A549 (cell line): ENCODE results near the gene KLHL15. TPM values are rescaled to one million over a fixed set of nuclear protein-coding genes. Genes with fewer than 3 reads are reported as not detected.

ENCODE experiments used
- ATAC-seq, 2 experiments: fragments of 200-7000 bp in 1 of 2; fragments of >200 bp in 1 of 2; cut with Nextera tagmentation in 1 of 2; cut with Tn5 transposase in 1 of 2; 3 replicates each; pipeline versions ENCODE4 v1.8.0 to v1.9.1; 2018 to 2020; ENCODE audit warnings: mild to moderate bottlenecking in 1 of 2, moderate library complexity in 1 of 2
- CTCF ChIA-PET: fragments of 300-600 bp; sonication (Branson Sonifier 250); formaldehyde crosslinking; extraction: SDS; loops from one replicate; lab custom pipeline; 2021; ENCODE audit warnings: antibody characterized with exemption, inconsistent platforms; lab: Yijun Ruan, JAX
- POLR2A ChIA-PET: fragments of 350-600 bp; formaldehyde crosslinking; extraction: SDS; loops from one replicate; lab custom pipeline; 2021; ENCODE audit warnings: antibody characterized with exemption, inconsistent platforms; lab: Yijun Ruan, JAX
- DNase-seq, 2 experiments: peaks; one replicate each; pipeline versions ENCODE4 v3.0.0 to v3.0.0-alpha.2; 2011 to 2016; ENCODE audit warnings: low read depth in 1 of 2, low spot score in 1 of 2
- FAIRE-seq: peaks from 2 replicates; lab custom pipeline; 2011; peaks lifted over from hg19 to GRCh38; lab: Jason Lieb, UNC
- H3K27ac ChIP-seq, 2 experiments: fragments of >200 bp; sonication (Bioruptor Twin); formaldehyde crosslinking; 3 replicates each; pipeline ENCODE4 v1.5.1; 2016 to 2017
- H3K4me1 ChIP-seq: fragments of >200 bp; sonication (Bioruptor Twin); formaldehyde crosslinking; 3 replicates; pipeline ENCODE4 v1.6.1; 2016
- H3K4me2 ChIP-seq: fragments of >200 bp; sonication (Bioruptor Twin); formaldehyde crosslinking; 3 replicates; pipeline ENCODE4 v1.6.1; 2016
- H3K4me3 ChIP-seq: fragments of >200 bp; sonication (Bioruptor Twin); formaldehyde crosslinking; 3 replicates; pipeline ENCODE4 v1.5.1; 2016
- H3K9me3 ChIP-seq: fragments of >200 bp; sonication (Bioruptor Twin); formaldehyde crosslinking; 3 replicates; pipeline ENCODE4 v1.6.1; 2016
- ATOH8 ChIP-seq: fragments of 250-450 bp; sonication (Bioruptor Pico); IDR thresholded peaks from 2 replicates; pipeline ENCODE4 v1.5.0; 2020; ENCODE audit warnings: low read depth, mild to moderate bottlenecking, moderate library complexity
- BHLHE40 ChIP-seq: IDR thresholded peaks from 2 replicates; pipeline ENCODE4 v1.6.1; 2012; ENCODE audit warnings: low read depth, low read length, inconsistent platforms
- CBX2 ChIP-seq: fragments of 200-600 bp; sonication (generic); IDR thresholded peaks from 2 replicates; pipeline ENCODE4 v1.6.1; 2016; ENCODE audit warnings: low read depth, mild to moderate bottlenecking, borderline replicate concordance
- CEBPB ChIP-seq, 2 experiments: fragments of >200 bp in 1 of 2; sonication (Bioruptor Twin) in 1 of 2; formaldehyde crosslinking in 1 of 2; IDR thresholded peaks; 2 replicates each; pipeline ENCODE4 v1.6.1; 2012 to 2016
- CHD4 ChIP-seq: fragments of 200-600 bp; sonication (generic); IDR thresholded peaks from 2 replicates; pipeline ENCODE4 v1.6.1; 2016; ENCODE audit warnings: antibody characterized with exemption, mild to moderate bottlenecking, borderline replicate concordance
- ESRRA ChIP-seq: fragments of 150-350 bp; IDR thresholded peaks from 2 replicates; pipeline ENCODE4 v1.6.1; 2014; ENCODE audit warnings: mild to moderate bottlenecking, low read length, borderline replicate concordance
- FOSL2 ChIP-seq, 2 experiments: fragments of 450-650 bp in 1 of 2; fragments of >200 bp in 1 of 2; sonication (Bioruptor Twin) in 1 of 2; formaldehyde crosslinking; IDR thresholded peaks; 2 replicates each; pipeline versions ENCODE4 v1.5.0 to v1.6.1; 2016 to 2020; ENCODE audit warnings: mild to moderate bottlenecking in 1 of 2, moderate library complexity in 1 of 2
- HEYL ChIP-seq: fragments of 250-450 bp; sonication (Bioruptor Pico); IDR thresholded peaks from 2 replicates; pipeline ENCODE4 v1.8.0; 2021; ENCODE audit warnings: mild to moderate bottlenecking, moderate library complexity
- HOXB13 ChIP-seq: fragments of 250-450 bp; sonication (Bioruptor Pico); IDR thresholded peaks from 2 replicates; pipeline ENCODE4 v1.5.0; 2020; ENCODE audit warnings: low read depth, mild to moderate bottlenecking, moderate library complexity
- JUNB ChIP-seq: fragments of >200 bp; sonication (Bioruptor Twin); formaldehyde crosslinking; IDR thresholded peaks from 2 replicates; pipeline ENCODE4 v1.6.1; 2016
- MAFK ChIP-seq: fragments of 450-650 bp; IDR thresholded peaks from 2 replicates; pipeline ENCODE4 v1.6.1; 2014; ENCODE audit not compliant: partially characterized antibody
- NFE2L2 ChIP-seq: fragments of 150-350 bp; conservative IDR thresholded peaks from 2 replicates; pipeline ENCODE4 v1.6.1; 2014; ENCODE audit warnings: low read length
- NPAS2 ChIP-seq: fragments of 250-450 bp; sonication (Bioruptor Pico); IDR thresholded peaks from 2 replicates; pipeline ENCODE4 v1.8.0; 2022; ENCODE audit warnings: mild to moderate bottlenecking, moderate library complexity, borderline replicate concordance
- PBX3 ChIP-seq: IDR thresholded peaks from 2 replicates; pipeline ENCODE4 v1.6.1; 2012
- POLR2A ChIP-seq: IDR thresholded peaks from 2 replicates; pipeline ENCODE4 v1.6.1; 2012; ENCODE audit warnings: mild to moderate bottlenecking, low read length
- RCOR1 ChIP-seq: fragments of 150-350 bp; IDR thresholded peaks from 2 replicates; pipeline ENCODE4 v1.6.1; 2014; ENCODE audit warnings: antibody characterized with exemption, low read length, low read depth
- ZNF302 ChIP-seq: fragments of 250-450 bp; sonication (Bioruptor Pico); IDR thresholded peaks from 2 replicates; pipeline ENCODE4 v1.9.0; 2021; ENCODE audit warnings: inconsistent platforms, mild to moderate bottlenecking, moderate library complexity
- WGBS: methylation state at CpG from one replicate; pipeline ENCODE4 v1.1.6; 2017; ENCODE audit errors: missing lambda C conversion rate; 5-methylcytosine and 5-hydroxymethylcytosine counted together
- polyA plus RNA-seq, 4 experiments: library from polyadenylated mRNA; depleted of rRNA in 3 of 4; stranded (reverse); fragments of >200 nt; fragmentation: RNase III in 1 of 4; extraction: RNeasy Plus Mini Kit Qiagen cat#74134 plus additional on column Dnase treatment in 1 of 4; gene quantifications; 2 replicates in 3 of 4; 3 replicates in 1 of 4; pipeline ENCODE4 v1.2.3, GENCODE V29; 2011 to 2017
- TF ChIP-seq, protein P1 (sequence below): fragments of 450-650 bp; IDR thresholded peaks from 2 replicates; pipeline ENCODE4 v1.6.1; 2014; ENCODE audit warnings: antibody characterized with exemption
- TF ChIP-seq, protein P2 (sequence below): fragments of 250-450 bp; sonication (Bioruptor Pico); IDR thresholded peaks from 2 replicates; pipeline ENCODE4 v1.5.0; 2021; ENCODE audit warnings: mild to moderate bottlenecking, moderate library complexity, borderline replicate concordance

The KLHL15 gene
- polyA plus RNA-seq, 2 of the 4 experiments (the other 2 are of a cell fraction): 6.4 to 15.0 TPM

DNA sequence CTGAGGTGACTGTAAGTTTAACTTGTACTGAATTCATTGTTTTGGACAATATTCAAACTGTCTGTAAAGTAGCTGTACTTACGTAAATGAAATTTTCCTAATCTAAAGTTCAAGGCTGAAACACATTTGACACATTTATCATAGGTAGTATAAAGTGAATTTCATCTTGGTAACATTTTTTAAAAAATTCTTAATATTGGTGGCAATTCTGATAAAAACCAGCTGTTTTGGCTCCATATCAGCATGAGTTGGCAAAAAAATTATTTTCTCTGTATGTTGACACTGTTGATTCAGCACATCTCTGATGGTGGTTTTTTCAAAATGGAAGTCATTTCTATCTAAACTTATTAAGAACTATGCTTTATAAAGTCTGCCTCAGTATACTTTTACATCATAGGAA lies 88.3 kb downstream of the KLHL15 start:
- TF ChIP-seq, protein P1, sequence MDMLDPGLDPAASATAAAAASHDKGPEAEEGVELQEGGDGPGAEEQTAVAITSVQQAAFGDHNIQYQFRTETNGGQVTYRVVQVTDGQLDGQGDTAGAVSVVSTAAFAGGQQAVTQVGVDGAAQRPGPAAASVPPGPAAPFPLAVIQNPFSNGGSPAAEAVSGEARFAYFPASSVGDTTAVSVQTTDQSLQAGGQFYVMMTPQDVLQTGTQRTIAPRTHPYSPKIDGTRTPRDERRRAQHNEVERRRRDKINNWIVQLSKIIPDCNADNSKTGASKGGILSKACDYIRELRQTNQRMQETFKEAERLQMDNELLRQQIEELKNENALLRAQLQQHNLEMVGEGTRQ: no peak
- no peak for TF ChIP-seq HOXB13 (CRISPR knock-in tag)
- TF ChIP-seq ESRRA: no peak
- no peak for TF ChIP-seq NPAS2 (CRISPR knock-in tag)
- TF ChIP-seq ZNF302 (CRISPR knock-in tag): no peak
- no peak for TF ChIP-seq RCOR1
- TF ChIP-seq, protein P2, sequence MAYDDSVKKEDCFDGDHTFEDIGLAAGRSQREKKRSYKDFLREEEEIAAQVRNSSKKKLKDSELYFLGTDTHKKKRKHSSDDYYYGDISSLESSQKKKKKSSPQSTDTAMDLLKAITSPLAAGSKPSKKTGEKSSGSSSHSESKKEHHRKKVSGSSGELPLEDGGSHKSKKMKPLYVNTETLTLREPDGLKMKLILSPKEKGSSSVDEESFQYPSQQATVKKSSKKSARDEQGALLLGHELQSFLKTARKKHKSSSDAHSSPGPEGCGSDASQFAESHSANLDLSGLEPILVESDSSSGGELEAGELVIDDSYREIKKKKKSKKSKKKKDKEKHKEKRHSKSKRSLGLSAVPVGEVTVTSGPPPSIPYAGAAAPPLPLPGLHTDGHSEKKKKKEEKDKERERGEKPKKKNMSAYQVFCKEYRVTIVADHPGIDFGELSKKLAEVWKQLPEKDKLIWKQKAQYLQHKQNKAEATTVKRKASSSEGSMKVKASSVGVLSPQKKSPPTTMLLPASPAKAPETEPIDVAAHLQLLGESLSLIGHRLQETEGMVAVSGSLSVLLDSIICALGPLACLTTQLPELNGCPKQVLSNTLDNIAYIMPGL (CRISPR knock-in tag): no peak
- TF ChIP-seq FOSL2 (IDR thresholded peaks at IDR 0.05): no peak
- no peak for TF ChIP-seq FOSL2 (CRISPR knock-in tag; IDR thresholded peaks at IDR 0.05)
- no peak for TF ChIP-seq CEBPB (IDR thresholded peaks at IDR 0.05)
- TF ChIP-seq NFE2L2: peak; percentile 67
- no peak for TF ChIP-seq POLR2A
- no peak for TF ChIP-seq ATOH8
- no peak for TF ChIP-seq BHLHE40
- no peak for TF ChIP-seq JUNB
- peak; percentile 88 for TF ChIP-seq MAFK
- H3K27ac ChIP-seq: peak overlapping the region; percentile 19 to 50; a peak in 3 of 6 replicates
- 80% methylated on average over 1 of the region's 1 CpG for WGBS
- H3K4me1 ChIP-seq: peaks cover 12% of the 10 kb centered on the region
- peak overlapping the region; percentile 18; the same call in 1 of the 3 replicates for H3K4me2 ChIP-seq
- CTCF ChIA-PET: interaction anchor here (0.7 kb wide), 1 partner anchor 37 kb away, joined by 3 read pairs; no protein-coding TSS in a partner anchor
- FAIRE-seq (no peak), DNase-seq (peak in 1 of 2 experiments; percentile 29), ATAC-seq (no peak)
- no peaks in the 10 kb centered on the region for H3K9me3 ChIP-seq
- POLR2A ChIA-PET: interaction anchor here (1.2 kb wide), 1 partner anchor 14 kb away, joined by 3 read pairs; no protein-coding TSS in a partner anchor
- H3K4me3 ChIP-seq: no peak overlapping the region

DNA sequence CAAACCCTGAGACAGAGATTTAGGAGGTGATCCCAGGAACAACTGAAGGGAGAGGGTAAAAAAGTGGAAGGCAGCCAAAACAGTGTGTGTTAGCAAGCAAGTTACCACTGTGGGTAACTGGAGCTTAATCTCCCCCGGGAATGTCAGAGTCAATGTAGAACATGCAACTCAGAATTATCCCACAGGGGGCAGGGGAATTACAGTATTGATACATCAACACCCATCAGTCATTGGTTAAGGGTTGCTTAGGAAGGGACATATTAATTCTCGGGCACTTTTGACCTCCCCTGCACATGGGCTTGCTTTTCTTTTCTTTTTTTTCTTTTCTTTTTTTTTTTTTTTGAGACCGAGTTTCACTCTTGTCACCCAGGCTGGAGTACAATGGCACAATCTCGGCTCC lies 89.9 kb downstream of the KLHL15 start:
- CTCF ChIA-PET: interaction anchor here (0.6 to 0.7 kb wide), 2 partner anchors 20 to 24 kb away, joined by 3 read pairs; no protein-coding TSS in a partner anchor

GRCh38 chrX:23936180-23936579 lies 90.8 kb downstream of the KLHL15 start:
- Histone ChIP-seq H3K9me3 (no peaks in the 10 kb centered on the region), H3K4me1 (peaks cover 17% of the 10 kb centered on the region), H3K4me3 (no peak overlapping the region), H3K27ac (no peak overlapping the region), H3K4me2 (no peak overlapping the region)
- ATAC-seq: no peak
- no peak for DNase-seq
- TF ChIP-seq PBX3 (no peak), CHD4 (no peak), HEYL (CRISPR knock-in tag) (no peak), CBX2 (no peak)
- FAIRE-seq: no peak
- POLR2A ChIA-PET: no interaction called here
- CTCF ChIA-PET: no interaction called here
- 25% methylated on average over 1 of the region's 1 CpG for WGBS

More for the DNA sequence above, 89.9 kb downstream of the KLHL15 start:
- no peak for TF ChIP-seq PBX3
- peak in 1 of 2 experiments; percentile 65; a peak in 3 of 6 replicates for ATAC-seq
- Histone ChIP-seq H3K9me3 (no peaks in the 10 kb centered on the region), H3K4me2 (no peak overlapping the region), H3K4me1 (peaks cover 12% of the 10 kb centered on the region), H3K27ac (no peak overlapping the region), H3K4me3 (no peak overlapping the region)
- POLR2A ChIA-PET: no interaction called here
- peak in 1 of 2 experiments; percentile 9 for DNase-seq
- no peak for FAIRE-seq
- 83% methylated on average over 4 of the region's 4 CpGs for WGBS
